Stimulated activated CD4-positive, alpha-beta T cell treated with anti-CD3 and anti-CD28 coated beads, Interleukin-4, amount 100 ng/mL, for 24 hours (primary cell): ENCODE data around the gene RFC2.

Source experiments
- DNase-seq: peaks from one replicate; pipeline ENCODE4 v3.0.0-alpha.2; 2020

Gene RFC2

DNA sequence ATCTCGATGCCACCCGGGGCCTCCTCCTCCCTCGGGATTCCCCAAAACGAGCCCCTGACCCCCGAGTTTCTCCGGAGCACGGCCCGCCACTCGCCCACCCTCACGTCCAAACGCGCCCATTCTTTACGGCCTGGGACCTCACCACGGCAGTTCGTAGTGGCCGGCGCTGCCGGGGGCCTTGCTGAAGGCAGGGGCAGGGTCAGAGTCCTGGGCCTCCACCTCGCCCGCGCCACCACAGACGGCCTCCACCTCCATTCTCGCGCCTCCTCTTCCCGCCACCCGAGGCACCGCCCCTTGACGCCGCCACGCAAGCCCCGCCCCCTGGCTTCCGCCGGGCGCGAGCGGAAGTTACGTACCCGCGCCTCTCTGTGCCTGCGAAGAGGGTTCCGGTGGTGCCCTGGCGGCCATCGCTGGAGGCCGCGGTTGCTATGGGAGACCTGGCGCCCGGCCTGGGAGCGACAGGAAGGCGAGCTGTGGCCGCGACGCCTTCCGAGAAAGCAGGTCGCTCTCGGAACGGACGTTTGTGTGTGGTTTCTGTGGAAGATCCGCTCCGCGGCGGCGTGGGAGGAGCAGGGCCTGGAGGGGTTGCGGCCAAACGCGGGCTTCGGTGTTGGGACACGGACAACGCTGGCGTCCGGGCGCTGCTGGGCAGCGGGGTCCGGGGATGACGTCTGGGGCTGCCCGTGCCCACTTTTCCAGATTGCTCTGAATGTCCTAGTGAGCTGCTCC is at the start of gene RFC2:
RFC2 (minus strand) TSS at position 271 of the 729 bp plus-strand sequence; CDS start at position 255, 16 bp downstream.
- peak; percentile 96 for DNase-seq

DNA sequence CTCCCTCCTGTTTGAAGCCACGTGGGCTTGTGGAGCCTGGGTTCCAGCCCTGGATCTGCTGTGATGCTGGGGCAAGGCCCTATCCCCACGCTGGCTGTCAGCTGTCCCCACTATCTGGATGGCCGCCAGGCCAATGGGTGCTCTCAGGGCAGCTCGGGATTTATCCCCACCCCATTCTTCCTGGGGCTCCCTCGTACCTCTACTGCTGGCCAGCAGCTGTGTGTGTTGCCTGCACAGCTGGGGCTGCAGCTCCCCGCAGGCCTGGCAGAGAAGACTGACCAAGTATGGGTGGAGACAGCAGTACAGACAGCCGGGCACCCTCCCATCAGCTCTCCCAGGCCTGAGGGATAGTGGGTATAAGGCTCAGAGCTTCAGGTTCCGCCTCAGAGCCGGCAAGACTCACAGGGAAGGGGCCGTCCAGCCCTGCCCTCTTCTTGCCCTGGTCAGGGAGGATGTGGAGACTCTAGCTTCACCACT is 48.6 kb upstream of the RFC2 start:
- DNase-seq, result no peak

DNA sequence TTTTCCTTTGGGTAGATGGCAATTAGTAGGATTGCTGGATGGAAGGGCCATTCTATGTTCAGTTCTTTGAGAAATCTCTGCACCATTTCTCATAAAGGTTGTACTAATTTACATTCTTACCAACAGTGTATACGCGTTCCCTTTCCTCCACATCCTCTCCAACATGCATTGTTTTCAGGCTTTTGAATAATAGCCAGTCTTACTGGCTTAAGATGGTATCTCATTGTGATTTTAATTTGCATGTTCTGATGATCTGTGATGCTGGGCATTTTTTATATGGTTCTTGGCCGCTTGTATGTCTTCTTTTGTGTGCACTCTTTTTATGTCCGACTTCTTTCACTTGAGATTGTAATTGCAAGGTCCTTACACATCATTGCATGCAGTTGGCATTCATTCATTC is 46.7 kb upstream of the RFC2 start:
- no peak for DNase-seq

DNA sequence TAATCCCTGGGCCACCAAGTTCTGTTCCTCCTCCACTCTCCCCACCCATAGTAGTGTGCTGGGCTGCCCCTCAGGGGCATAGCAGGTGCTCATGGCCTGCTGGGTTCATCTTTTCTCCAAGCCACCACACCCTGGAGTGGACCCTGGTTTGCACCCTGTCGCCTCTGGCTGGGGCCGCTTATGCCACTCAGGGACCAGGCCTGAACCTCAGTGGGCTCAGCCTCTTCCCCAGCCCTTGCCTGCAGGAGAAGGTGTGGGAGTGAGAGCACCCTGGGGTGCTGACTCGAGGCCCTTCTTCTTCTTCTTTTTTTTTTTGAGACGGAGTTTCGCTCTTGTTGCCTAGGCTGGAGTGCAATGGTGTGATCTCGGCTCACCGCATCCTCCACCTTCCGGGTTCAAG is 45.2 kb upstream of the RFC2 start:
- DNase-seq, result no peak

DNA sequence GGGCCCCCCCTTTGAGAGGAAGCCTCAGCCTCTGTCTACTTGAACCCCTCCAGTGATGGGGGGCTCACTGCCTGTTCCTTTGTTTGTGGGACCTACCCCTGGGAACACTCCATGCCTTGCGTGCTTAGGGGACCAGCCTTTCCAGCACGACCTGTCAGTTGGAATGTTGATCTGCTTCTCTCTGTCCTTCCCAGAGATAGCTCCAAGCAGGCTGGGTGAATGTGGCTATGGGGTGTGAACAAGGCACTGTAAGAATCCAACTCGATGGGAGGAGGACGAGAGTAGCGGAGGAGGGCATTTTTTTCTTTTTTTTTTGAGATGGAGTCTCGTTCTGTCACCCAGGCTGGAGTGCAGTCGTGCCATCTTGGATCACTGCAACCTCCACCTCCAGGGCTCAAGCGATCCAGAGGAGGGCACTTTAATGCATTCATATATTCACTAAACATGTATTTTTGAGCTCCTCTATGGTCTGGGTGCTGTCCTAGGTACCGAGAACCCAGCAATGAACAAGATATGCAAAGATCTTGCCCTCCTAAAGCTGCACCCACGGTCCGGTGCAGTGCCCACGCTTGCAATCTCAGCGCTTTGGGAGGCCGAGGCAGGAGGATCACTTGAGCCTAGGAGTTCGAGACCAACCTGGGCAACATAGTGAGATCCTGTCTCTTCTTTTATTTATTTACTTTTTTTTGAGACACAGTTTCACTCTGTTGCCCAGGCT is 43.5 kb upstream of the RFC2 start:
- no peak for DNase-seq

DNA sequence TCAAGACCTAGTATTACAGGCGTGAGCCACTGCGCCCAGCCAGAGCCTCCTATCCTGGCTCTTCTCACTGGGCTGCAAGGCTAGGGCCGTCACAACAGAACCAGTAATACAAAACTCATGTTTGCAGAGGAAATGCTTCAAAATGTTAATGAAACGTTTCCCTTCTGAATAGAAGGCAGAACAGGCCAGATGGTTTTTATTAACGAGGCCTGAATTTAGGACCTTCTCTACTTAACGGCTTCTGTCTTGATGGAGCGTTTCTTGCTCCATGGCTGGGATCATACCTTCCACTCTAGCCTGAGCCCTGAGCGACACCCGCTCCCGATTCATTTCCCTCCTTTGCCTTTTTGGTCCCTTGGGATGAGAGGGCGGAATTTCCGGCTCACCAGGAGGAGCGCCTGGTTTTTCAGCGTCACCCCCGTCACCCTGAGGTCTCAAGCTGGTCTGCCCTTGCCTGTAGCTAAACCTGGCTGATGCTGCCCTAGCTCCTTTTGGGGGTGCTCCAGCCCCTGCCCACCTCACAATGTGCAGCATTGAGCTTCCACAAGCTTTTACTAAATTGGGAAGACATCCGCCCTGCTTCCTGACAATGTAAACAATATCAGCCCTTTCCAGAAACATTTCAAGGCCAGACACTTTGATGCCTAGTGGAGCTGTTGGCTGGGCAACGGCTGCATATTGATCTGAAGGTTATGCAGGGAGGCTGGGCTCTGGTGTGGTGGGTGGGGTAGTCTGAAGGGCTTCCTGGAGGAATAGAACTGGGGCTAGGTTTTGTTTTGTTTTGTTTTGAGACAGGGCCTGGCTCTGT is 40.2 kb upstream of the RFC2 start:
- no peak for DNase-seq

DNA sequence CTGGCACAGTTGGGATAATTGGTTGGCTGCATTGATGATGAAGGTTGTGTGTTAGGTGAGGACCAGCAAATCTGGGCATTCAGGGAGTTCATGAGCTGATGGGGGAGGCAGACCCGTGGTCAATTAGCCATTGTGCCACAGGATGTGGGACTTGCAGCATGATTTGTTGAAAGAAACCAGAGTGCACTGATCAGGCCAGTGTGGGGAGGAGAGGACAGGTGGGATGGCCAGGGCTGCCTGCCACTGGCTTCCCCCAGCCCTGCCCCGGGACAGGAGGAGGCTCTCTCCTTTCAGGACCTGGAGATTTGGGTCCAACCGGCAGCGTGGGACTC is 39.3 kb upstream of the RFC2 start:
- DNase-seq, result no peak

DNA sequence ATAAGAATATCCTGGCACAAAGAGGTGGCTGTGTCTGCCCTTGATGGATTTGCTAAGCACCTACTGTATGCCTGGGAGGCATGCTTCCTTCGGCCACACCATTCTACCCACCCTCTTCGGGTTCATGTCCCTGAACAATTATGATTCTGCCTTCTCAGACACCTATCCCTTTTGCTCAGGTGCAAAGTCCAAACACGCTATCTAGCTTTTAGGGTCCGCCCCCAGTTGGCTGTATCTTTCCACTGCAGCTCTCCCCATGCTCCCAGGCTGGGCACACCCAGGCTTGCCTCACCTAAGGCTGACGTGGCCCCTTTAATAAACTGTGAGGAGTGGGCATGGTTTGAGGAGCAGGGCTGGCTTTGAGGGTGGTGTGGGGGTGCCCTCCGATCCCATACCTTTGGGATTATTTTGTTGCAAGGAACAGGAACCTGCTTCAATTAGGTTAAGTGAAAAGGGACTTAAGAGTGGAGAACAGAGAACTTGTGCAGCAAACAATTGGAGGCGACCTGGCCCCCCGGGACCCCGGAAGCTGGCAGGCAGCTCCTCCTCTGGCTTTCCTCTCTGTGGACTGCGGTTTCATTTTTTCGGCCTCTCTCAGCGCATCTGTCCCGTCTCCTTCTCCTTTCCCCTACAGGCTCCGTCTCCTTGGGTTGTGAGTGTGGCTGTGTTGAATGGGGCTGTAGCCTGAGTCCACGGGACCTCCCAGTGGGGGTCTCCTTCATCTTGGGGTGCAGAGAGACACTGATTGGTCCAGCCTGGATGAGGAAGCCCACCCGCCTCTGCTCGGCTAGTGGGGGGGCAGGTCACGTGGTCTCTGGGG is 38.8 kb upstream of the RFC2 start:
- DNase-seq, result no peak

DNA sequence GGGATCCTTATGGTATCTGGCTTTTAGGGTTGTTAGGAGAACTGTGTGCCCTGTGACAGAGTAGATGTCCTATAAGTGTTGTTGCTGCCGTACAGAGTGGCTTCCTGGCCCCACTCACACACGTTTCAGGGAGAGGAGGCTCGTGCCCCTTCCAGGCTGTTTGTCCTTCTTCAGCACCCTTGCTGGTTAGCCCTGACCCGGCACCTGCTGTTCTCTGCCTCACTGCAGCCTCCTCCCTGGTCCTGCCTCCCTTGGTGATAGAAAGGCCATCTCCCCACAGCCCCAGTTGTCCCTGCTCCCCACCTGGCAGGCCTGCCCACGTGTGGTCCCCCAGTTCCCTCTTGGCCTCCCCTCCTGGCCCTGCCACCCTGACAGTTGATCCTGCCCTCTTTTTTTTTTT is 37.3 kb upstream of the RFC2 start:
- no peak for DNase-seq

DNA sequence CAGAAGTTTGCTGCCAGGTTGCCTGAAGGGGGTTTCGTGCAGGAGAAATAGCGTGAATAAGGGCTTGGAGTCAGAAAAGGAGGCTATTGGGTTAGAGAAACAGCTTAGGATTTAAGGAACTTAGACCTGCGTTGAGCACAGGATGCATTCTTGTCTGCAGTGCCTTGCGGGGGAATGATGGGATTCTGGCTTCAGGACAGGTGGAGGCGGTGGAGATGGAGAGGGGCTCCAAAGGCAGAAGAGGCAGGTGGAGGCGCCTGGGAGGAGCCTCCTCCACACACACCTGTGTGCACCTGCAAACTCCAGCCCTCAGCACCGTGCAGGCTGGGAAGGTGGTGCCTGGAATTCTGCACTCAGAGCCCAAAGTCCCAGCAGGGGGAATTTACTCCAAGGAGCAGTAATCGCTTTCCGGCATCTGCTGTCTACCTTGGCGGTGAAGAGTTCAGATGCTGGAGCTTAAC is 36.8 kb upstream of the RFC2 start:
- DNase-seq, result no peak

DNA sequence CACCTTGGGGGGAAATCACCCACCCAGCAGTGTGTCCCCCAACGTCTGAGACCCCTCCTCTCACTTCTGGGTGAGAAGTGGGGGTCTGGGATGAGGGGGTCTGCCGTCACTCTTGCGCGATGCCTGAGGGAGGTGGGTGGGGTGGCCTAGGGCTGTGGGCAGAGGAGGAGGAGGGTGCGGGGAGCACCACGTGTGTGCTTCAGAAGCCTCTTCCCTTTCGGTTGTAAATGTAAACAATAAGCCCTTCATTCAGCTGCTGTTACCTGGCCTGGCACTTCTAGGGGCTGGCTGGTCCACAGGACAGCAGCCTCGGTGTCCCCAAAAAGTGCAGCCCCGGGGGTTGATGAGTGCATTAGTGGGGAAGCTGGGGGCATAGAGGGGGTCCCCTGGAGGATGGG is 36.4 kb upstream of the RFC2 start:
- no peak for DNase-seq

DNA sequence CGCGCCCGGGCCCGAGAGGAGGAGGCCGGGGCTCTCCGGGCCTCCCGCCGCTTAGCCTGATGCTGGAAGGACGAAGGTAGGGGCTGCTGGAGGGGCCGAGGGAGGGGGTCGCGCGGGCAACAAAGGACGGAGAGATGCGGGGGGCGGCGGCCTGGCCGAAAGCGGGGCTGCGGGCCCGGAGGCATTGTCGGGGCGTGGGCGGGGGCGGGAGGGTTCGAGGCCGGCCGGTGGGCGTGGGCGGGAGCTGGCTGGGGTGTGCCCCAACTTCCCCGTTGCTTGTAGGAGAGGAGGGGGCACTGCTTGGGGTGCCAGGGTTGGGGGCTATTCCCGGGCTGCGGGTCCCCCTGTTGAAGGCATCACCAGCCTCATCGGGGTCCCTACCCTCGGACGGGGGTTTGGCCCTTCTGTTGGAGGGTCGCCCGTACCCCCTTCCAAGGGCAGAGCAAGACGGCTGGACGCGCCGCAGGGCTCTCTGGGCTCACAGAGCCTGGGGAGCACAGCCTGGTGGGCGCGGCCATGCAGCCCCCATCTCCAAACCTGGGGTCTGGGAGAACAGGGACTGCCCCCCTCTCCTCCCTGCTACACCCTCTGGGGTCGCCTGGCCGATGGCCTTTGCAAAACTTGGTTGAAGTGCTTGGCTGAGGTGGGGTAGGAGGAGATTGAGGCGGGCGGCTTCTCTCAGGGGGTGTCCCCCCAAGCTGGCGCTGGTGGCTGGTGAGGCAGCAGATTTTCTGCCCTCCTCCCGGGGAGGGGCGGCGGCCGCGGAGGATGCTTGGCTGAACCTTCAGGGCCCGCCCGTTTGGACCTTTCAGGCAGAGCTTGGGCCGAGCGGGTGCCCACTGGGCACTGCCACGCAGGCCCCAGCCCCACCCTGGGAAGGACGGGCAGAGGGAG is 35.7 kb upstream of the RFC2 start:
- no peak for DNase-seq

DNA sequence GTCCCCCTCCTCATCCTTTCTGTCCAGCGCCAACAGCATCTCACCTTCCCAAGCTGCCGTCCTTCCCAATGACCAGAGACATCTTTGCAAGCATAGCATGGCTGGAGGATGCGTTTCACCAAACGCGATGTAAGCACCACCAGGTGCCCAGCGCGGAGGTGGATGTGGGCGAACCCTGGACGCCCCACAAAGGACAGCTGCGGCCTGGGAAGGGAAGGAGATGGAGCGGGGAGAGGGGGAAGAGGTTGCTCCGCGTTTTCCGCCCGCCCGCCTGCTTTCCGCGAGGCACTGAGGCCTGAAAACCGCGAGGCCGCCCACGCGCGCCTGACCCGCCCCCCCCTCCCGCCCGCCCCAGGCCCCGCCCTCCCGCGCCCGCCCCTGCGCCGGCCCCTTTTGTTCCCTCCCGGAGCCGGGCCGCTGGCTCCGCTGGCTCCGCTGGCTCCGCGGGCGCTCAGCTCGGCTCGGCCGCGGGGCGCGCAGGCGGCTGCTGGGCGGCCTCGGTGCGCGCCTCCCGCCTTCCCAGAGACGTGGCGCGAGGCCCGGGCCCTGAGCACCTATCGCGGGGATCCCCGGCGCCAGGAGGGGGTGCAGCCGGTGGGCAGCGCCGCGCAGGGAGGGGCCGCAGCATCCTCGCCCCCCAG is 34.9 kb upstream of the RFC2 start, which contains the start of gene CLIP2:
CLIP2 (plus strand) TSS at position 390 of the 641 bp plus-strand sequence. CDS start 28,140 bp downstream, outside the sequence.
- DNase-seq, result peak; percentile 77

DNA sequence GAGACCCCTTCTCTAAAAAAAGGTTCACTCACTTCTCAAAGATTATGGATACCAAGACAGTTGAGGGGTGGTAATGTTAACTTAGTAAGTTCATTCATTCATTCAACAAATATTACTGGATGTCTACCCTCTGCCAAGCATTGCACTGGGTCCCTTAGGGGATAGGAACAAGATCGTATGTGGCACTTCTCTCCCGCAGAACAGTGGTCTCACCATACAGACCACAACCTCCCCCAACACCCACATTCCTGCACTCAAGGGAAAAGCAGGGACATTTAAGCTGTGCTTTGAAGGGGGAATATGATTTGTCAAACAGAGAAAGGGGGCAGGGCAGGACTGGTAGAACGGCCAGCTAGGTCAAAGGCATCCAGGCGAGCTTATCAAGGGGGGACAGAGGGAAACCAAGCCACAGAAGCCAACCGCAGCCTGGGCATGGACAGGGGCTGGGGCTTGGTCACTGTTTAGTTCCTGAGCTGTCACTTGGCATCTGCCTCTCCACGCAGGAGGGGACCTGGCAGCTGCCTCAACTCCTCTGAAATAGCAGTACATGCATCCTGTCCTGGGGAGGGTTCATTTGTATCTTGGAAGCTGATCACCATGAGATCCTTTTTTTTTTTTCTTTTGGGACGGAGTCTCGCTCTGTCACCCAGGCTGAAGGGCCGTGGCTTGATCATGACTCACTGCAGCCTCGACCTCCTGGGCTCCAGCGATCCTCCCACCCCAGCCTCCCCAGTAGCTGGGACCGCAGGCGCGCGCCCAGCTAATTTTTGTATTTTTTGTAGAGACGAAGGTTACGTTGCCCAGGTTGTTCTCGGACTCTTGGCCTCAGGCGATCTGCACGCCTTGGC is 34.1 kb upstream of the RFC2 start:
- no peak for DNase-seq

DNA sequence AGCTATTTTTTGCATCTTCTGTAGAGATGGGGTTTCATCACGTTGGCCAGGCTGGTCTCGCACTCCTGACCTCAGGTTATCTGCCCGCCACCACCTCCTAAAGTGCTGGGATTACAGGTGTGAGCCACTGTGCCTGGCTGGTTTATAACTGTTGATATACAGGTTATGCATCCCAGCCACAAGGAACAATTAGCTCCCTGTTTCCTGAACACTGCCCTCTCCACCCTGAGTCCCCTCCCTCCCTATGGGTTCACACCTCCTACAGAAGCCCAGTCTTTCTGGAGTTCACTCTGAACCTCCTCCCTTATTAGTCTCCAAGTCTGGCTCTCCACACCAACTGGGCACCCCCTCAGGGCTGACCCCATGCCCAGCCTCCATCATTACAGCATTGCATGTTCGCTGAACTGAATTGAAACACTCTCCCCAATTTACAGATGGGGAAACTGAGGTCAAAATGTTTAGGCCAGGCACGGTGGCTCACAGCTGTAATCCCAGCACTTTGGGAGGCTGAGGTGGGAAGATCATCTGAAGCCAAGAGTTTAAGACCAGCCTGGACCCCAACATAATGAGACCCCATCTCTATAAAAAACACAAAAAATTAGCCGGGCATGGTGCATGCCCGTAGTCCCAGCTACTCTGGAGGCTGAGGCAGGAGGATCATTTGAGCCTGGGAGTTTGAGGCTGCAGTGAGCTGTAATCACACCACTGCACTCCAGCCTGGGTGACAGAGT is 33.3 kb upstream of the RFC2 start:
- no peak for DNase-seq

DNA sequence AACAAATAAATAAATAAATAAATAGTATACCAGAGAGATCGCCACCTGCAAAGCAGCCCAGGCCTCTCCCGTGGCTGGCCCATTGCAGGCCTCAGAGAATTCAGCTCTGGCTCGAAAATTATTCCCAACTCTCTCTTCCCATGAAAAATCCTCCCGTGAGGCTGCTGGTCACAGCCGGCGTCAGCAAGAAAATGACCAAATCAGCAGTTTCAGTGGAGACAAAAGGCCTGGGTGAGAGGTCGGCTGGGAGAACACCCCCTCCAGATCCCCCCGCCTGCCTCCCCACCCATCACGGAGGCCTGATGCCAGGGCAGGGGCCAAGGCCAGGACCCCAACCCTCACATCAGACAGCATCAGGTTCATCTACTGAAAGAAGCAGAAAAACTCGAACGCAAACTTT is 31.9 kb upstream of the RFC2 start:
- no peak for DNase-seq

DNA sequence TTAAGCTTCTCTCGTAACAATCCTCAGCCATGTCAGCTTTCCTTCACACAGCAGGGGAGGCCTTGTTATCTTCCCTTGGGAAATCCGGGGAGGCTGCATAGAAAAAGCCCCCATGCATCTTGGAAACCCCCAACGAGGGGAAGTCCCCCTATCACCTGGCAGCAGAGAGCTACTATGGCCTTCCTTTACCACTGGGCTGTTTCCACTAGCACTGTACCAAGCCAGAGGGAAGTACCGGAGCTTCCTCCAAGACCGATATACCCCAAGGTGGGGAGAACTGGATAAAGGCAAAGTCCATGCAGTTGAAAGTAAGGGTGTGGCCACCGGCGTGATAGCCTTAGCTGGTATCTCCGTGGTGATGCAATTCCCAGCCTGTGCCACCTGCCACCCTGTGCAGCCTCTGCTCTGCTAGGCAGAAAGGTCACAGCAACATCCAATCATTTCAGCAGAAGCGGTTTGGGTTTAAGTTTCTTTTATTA is 30.6 kb upstream of the RFC2 start:
- DNase-seq, result no peak

DNA sequence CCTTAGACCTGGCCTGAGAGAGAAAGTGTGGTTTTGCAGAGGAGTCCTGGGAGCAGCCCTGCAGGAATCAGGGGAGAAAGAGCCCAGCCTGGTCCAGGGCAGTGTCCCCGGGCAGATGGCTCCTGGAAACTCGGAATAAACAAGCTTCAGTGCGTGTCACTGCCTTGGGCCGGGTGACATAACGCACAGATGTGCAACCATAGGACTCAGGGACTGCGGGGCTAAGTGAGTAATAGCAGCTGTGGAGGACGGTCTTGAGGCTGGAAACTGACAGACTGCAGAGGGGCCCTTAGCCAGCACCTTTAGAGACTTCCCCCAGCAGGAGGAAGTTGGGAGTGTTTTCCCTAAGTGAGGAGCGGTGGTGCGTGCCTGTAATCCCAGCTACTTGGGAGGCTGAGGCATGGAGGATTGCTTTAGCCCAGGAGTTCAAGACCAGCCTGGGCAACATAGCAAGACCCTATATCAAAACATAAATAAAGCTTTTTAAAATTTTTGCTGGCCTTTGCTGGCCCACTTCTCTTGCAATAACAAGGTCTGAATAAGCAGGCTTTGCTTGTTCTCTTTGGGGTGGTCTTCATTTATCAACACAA is 29.8 kb upstream of the RFC2 start:
- no peak for DNase-seq
